ENCODE measurements around the gene ARMCX4.
"Not testable (repeated sequence)": the region's sequence is repeated elsewhere in the genome, so short reads cannot be mapped to it uniquely, and the experiment has no call there.

ARMCX4 gene

GRCh38 chrX:101485212-101485949 is at the start of gene ARMCX4:
Gene ARMCX4, plus strand, starts transcription at chrX:101485456. Its CDS starts 3,134 bp downstream, at chrX:101488590.
- peak; percentile 21 for DNase-seq

- no peak for DNase-seq
Measured at GRCh38 chrX:101442085-101442484, 43.2 kb upstream of the ARMCX4 start.

- DNase-seq, result no peak
Measured at GRCh38 chrX:101449279-101449678, 36.0 kb upstream of the ARMCX4 start.

GRCh38 chrX:101450085-101450484 is 35.2 kb upstream of the ARMCX4 start:
- DNase-seq, result no peak

- no peak for DNase-seq
Measured at GRCh38 chrX:101450961-101451360, 34.3 kb upstream of the ARMCX4 start.

GRCh38 chrX:101452056-101452455 is 33.2 kb upstream of the ARMCX4 start:
- no peak for DNase-seq

- DNase-seq, result no peak
Measured at GRCh38 chrX:101460669-101461068, 24.6 kb upstream of the ARMCX4 start.

GRCh38 chrX:101462892-101463291 is 22.4 kb upstream of the ARMCX4 start:
- peak; percentile 23 for DNase-seq

GRCh38 chrX:101478366-101478765 is 6.9 kb upstream of the ARMCX4 start:
- no peak for DNase-seq

- DNase-seq, result no peak
Measured at GRCh38 chrX:101482296-101482695, 3.0 kb upstream of the ARMCX4 start.

GRCh38 chrX:101483705-101484104 is 1.6 kb upstream of the ARMCX4 start:
- no peak for DNase-seq

GRCh38 chrX:101484135-101484534 is 1.1 kb upstream of the ARMCX4 start:
- no peak for DNase-seq

GRCh38 chrX:101488796-101489195 is 3.5 kb downstream of the ARMCX4 start:
- DNase-seq, result no peak

- no peak for DNase-seq
Measured at GRCh38 chrX:101491943-101492342, 6.7 kb downstream of the ARMCX4 start.

- no peak for DNase-seq
Measured at GRCh38 chrX:101493225-101493624, 8.0 kb downstream of the ARMCX4 start.

- DNase-seq, result not testable (repeated sequence)
Measured at GRCh38 chrX:101502929-101503328, 17.7 kb downstream of the ARMCX4 start.

- DNase-seq, result no peak
Measured at GRCh38 chrX:101507372-101507771, 22.1 kb downstream of the ARMCX4 start.

GRCh38 chrX:101507986-101508385 is 22.7 kb downstream of the ARMCX4 start:
- no peak for DNase-seq

GRCh38 chrX:101530944-101531343 is 45.7 kb downstream of the ARMCX4 start:
- no peak for DNase-seq

All from HCEC 1CT (cell line).